Left colon (tissue), 2 donors: ENCODE data around the gene GSG1L2. TPM values are rescaled to one million over a fixed set of nuclear protein-coding genes. Genes with fewer than 3 reads are reported as not detected.

Source experiments
- ATAC-seq: fragments of 200-7000 bp; cut with Tn5 transposase; one replicate; pipeline ENCODE4 v1.9.1; 2020; ENCODE audit warnings: mild to moderate bottlenecking, moderate library complexity
- DNase-seq, 2 donors: peaks; one replicate each; pipeline ENCODE4 v3.0.0-alpha.2; 2020
- intact Hi-C, 2 donors: fragments of 100-400 bp; cut with DNase I in 1 of 2; cut with micrococcal nuclease in 1 of 2; formaldehyde crosslinking; loops; one replicate each; pipeline versions ENCODE4 v1.11.2 to v1.14.0; 2022; cut with DNase I, micrococcal nuclease
- long read RNA-seq: library from polyadenylated mRNA; unstranded; transcript quantifications from one replicate; pipeline ENCODE4 v2.0.0, GENCODE V29; 2021
- total RNA-seq, 2 donors: library from RNA; stranded (reverse); fragmentation: NEBNext Ultra II Directional; extraction: Animal tissue kit (Norgen Biotek cat#: 25700); gene quantifications; one replicate each; pipeline ENCODE4 v1.2.1, GENCODE V29; 2021
- donor health status: DM: no; HTN: no; CAD: no.
- donor health status: DM: yes; HTN: yes; CAD: no.

Gene GSG1L2
- total RNA-seq = not detected
- long read RNA-seq = 0 reads

GRCh38 chr17:9821921-9822320, at the start of gene GSG1L2:
GSG1L2 (minus strand) TSS chr17:9822079; CDS start chr17:9822071, 8 bp downstream.
- no peak for DNase-seq
- ATAC-seq = no peak
- intact Hi-C loops = no loop called here

DNA sequence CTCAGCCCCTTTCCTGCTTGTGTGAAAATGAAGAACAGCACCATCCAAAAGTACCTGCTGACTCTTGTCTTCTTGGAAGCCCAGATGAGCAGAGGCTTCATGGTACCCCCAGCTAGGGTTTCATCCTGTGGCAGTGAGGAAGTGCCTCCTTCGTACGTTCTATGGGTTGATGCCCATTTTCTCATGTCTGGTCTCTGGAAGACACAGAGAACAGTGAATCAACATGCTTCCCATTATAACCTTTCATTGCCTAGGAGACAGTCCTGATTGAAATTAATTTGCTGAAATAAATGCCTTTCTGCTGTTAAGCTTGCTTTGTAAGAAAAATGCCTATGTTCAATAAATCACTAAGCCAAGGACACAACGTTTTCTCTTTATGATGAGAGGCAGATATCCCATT, 46.7 kb upstream of the GSG1L2 start:
- DNase-seq (no peak), ATAC-seq (no peak)

DNA sequence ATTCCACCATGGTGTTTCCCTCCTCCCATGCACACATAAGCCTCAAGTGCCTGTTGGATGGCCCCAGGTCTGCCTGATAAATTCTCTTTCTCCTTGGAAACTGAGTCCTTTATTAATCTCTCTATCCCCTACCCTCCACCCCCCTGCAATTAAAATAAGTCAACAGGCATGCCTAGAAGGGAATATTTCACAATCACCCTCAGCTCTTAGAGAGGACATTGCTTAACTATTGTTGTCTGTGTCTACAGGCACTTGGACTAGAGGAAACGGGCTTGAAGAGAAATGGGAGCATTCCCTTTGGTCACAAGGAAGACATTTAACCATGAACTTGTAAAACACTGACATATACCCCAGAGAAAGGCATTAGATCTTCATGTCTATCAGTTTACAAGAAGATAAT, 43.7 kb upstream of the GSG1L2 start:
- ATAC-seq (no peak), DNase-seq (no peak)
- intact Hi-C loops = no loop called here

More for the DNA sequence above, 46.7 kb upstream of the GSG1L2 start:
- intact Hi-C loops = no loop called here

DNA sequence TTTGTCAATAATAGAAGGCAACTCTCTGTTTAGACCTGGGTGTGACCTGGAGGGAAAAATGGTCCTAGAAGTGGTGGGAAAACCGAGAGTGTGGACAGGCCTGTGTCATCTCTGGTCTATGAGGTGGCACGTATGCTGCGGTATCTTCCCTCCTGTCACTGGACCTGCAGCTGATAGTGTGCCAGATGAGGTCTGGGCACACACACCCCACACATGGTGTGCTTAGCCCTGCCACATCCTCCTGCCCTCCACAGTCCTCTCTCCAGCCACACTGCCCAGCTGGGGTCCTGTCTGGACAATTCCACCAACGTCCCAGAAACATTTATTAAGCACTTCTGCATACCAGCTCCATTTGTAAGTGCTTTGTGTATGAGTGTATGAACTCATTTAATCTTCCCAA, 41.1 kb upstream of the GSG1L2 start:
- intact Hi-C loops = no loop called here
- DNase-seq (no peak), ATAC-seq (no peak)

GRCh38 chr17:9862220-9862619, 40.3 kb upstream of the GSG1L2 start:
- DNase-seq (no peak), ATAC-seq (no peak)
- intact Hi-C loops = no loop called here

- no peak for ATAC-seq
- intact Hi-C loops = no loop called here
Observed at GRCh38 chr17:9860851-9861250, 39.0 kb upstream of the GSG1L2 start.

DNA sequence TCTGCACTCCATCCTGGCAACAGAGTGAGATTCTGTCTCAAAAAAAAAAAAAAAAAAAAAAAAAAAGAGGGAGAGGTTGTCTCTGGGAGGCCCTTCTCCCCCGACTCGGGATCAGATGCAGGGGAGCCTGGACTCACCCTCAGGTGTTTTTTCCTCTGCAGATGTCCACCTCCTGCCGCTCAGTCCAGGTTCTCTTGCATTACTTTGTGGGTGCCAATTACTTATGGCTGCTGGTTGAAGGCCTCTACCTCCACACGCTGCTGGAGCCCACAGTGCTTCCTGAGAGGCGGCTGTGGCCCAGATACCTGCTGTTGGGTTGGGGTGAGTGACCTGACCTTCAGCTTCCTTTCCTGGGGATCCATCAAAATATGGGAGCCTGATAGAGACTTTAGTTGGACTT, 37.9 kb upstream of the GSG1L2 start:
- intact Hi-C loops = no loop called here
- no peak for ATAC-seq
- no peak for DNase-seq

More at GRCh38 chr17:9860851-9861250, 39.0 kb upstream of the GSG1L2 start:
- DNase-seq = no peak

DNA sequence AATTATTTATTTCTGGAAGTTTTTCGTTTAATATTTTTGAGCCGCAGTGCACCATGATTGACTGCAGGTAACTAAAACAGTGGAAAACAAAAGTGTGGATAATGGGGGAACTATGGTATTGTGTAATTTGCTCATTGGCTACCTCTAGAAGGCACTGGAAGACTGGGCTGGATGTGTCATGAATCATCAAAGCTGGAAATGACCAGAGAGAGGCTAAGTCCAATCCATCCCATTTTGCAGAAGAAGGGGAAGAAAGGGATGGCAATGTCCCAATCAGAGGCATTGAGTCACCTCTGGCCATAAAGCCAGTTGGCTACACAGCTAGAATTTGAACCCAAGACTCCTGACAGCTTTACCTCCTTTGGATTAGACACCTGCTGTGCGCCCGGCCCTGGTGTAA, 33.2 kb upstream of the GSG1L2 start:
- ATAC-seq (no peak), DNase-seq (no peak)
- intact Hi-C loops = no loop called here

DNA sequence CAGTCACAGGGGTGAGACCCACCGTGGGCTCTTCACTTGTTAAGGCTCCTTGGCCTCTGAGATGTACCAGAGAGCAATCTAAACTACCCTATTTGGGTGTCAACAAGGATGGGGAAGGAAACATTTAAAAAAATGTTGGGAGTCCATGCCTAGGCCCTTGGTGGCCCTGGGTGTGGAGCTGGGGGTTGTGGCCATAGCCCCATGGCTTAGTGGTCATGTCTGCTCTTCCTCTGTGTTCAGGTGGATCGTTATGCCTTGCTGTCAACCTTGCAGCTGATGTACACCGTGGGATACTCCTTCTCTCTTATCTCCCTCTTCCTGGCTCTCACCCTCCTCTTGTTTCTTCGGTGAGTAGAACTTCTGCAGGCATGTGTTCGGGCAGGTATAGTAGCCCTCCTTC, 32.4 kb upstream of the GSG1L2 start:
- DNase-seq (no peak), ATAC-seq (no peak)
- intact Hi-C loops = no loop called here

DNA sequence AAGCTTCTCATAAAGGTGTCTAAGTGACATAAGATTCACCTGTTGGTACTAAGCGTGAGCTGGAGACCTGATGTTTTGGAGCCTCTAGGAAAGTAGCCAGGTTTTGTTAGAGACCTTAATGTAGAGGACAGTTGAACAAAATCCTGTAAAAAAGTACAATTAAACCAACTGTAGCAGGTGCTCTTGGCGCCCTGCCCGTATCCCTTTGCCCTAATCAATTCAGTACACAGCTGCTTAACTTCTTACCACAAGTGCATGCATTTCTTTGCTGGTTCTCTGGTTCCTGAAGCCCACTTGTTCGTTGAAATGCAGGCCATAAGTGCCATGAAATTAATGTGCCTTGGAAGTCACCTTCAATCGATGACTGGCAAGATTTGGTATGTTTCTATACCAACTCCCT, 28.3 kb upstream of the GSG1L2 start:
- no peak for DNase-seq
- intact Hi-C loops = no loop called here
- ATAC-seq = no peak

DNA sequence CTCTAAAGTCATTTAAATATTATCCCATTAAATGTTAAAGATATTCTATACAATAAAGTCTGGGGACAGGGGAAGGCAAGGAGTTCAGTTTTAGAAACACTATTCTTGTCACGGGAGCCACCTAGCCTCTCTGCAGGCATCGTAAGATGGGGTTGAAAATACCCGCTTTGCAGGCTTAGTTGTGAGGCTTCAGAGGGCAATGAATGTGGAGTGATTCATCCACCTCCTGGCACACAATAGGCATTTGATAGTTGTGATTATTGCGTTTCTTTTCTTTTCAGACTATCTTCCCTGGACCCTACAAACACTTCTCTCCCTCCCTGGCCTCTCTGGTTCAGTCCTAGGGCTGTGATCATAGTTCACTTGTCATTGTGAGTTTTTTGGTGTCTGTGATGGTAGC, 23.4 kb upstream of the GSG1L2 start:
- ATAC-seq = no peak
- no peak for DNase-seq
- intact Hi-C loops = no loop called here

GRCh38 chr17:9844153-9844552, 22.3 kb upstream of the GSG1L2 start:
- ATAC-seq (no peak), DNase-seq (no peak)
- intact Hi-C loops = no loop called here

DNA sequence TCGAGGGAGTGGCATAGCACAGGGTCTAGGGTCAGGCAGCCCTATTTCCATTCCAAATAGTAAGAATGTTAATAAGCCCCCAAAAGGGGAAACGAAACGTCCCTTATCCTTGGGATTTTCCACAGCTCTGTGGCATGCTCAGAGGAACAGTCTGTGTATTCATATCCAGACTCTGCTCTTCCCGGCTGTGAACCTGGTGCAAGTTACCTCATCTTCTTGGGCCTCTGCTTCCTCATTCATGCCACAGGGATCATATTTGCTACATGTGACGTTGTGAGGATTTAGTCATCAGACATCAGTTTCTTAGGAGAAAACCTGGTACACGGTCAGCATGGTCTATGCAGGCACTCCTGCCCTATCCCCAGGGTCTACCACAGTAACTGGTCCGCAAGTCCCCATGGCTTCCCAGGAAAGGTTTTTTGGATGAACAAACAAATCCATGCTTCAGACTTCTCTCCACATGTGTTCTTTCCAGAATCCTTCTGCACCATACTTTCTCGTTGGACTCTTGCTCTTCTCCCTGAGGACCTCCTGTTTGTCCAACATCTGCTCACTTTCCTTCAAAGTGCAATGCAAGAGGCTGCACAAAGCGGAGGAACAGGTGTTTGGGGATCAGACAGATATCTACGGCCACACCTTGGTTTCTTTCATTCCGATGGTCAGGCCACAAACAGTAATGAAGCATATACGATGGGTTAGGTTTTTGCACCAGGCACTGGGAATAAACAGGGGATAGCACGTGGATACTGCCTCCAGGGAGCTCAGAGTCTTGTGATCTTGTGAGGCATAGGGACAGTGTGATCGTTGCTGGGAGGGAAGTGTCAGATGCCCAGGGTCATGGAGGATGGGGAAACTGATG, 21.5 kb upstream of the GSG1L2 start:
- DNase-seq (no peak), ATAC-seq (no peak)
- intact Hi-C loops = no loop called here

DNA sequence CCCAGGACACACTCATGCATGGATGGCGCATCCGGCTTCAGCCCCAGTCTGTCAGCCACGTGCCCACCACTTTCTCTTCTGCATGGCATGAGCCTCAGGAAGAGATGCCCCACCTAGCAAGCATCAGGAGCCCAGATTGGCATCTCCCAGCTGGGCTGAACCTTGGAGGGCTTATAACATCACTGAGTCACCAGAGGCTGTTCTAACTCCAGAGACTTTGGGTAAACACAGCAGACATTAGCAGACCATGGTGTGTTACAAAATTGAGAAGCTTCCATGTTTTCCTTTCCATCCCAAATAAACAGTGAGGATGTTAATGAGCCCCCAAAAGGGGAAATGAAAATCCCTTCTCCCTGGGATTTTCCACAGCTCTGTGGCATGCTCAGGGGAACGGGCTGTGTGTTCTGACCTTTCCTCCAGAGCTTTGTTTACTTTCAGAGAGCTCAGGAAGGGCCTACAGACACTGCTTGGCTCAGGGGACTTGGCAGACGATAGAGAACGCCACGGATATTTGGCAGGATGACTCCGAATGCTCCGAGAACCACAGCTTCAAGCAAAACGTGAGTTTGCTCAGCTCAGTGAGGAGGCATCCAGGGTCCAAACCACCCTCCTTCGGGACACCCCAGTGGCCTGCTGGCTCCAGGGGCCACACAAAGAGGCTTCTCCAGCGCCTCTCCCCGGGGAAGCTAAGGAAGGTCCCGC, 20.3 kb upstream of the GSG1L2 start:
- ATAC-seq = peak; percentile 28
- intact Hi-C loops = no loop called here
- peak; percentile 13 to 57 for DNase-seq

DNA sequence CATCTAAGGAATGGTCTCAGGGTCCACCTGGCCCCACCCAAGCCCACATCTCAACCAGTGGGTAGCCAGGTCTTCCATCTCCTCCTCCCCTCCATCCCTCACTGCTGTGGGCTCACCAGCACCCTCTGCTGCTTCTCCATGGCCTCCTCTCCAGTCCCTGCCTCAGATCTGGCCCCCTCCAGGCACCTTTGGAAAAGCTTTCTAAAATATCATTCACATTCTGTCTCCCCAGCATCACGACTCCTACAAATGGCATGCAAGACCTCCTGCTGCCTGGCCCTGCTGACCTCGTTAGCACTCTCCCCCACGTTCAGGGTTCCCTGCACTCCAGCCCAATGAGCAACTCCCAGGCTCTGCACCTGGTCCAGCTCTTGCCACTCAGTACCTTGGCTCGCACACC, 17.6 kb upstream of the GSG1L2 start:
- ATAC-seq = no peak
- DNase-seq = no peak
- intact Hi-C loops = no loop called here

- intact Hi-C loops = no loop called here
- DNase-seq (peak in 1 of 2 donors; percentile 38), ATAC-seq (no peak)
Observed at GRCh38 chr17:9837551-9838471, 15.9 kb upstream of the GSG1L2 start.

- DNase-seq = no peak
- intact Hi-C loops = no loop called here
- ATAC-seq = no peak
Observed at GRCh38 chr17:9833922-9834321, 12.0 kb upstream of the GSG1L2 start.

- no peak for DNase-seq
- no peak for ATAC-seq
- intact Hi-C loops = no loop called here
Observed at GRCh38 chr17:9830711-9831110, 8.8 kb upstream of the GSG1L2 start.

DNA sequence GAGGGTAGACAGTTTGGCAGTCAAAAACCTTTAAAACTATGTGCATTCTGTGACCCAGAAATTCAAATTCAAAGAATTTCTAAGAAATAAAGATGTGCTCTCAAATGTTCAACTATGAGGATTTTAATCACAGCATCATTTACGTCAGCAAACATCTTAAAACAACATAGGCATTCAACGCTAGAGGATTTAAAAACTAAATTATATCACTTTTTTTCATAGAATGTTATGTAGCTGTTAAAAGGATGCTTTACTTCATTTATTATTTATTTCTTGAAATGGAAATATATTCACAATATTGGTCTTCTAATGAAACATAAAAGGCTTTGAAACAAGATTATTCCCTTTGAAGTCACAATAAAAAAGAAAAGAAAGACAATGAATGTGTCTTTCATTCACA, 7.5 kb upstream of the GSG1L2 start:
- DNase-seq = no peak
- ATAC-seq = no peak

More for the DNA sequence above, 7.5 kb upstream of the GSG1L2 start:
- intact Hi-C loops = no loop called here
